WTC11 (cell line): Measurements from ENCODE around the gene DGKA. TPM values are rescaled to one million over a fixed set of nuclear protein-coding genes. Genes with fewer than 3 reads are reported as not detected.

Source experiments
- ATAC-seq: fragments of 200-7000 bp; cut with Tn5 transposase; 2 replicates; pipeline ENCODE4 v1.10.0; 2021; ENCODE audit warnings: mild to moderate bottlenecking, moderate library complexity
- CTCF ChIA-PET: fragments of 300-600 bp; sonication (Branson Sonifier 250); formaldehyde crosslinking; loops from one replicate; lab custom pipeline; 2021; ENCODE audit warnings: antibody characterized with exemption; lab: Charles Lee
- POLR2A ChIA-PET: fragments of 350-600 bp; sonication (Branson Sonifier 250); formaldehyde crosslinking; loops from one replicate; lab custom pipeline; 2021; ENCODE audit warnings: antibody characterized with exemption; lab: Charles Lee
- DNase-seq: peaks from one replicate; pipeline ENCODE4 v3.0.0; 2021; ENCODE audit warnings: low spot score
- H3K27ac Mint-ChIP-seq: 2 replicates; pipeline ENCODE4 v1.8.0; 2021; ENCODE audit warnings: mixed read lengths
- H3K27me3 Mint-ChIP-seq: 2 replicates; pipeline ENCODE4 v1.8.0; 2021; ENCODE audit warnings: low read depth, mild to moderate bottlenecking, moderate library complexity, mixed read lengths
- H3K36me3 Mint-ChIP-seq: 2 replicates; pipeline ENCODE4 v1.8.0; 2021; ENCODE audit warnings: mixed read lengths
- H3K4me1 Mint-ChIP-seq: 2 replicates; pipeline ENCODE4 v1.8.0; 2022; ENCODE audit warnings: mixed read lengths
- H3K4me3 Mint-ChIP-seq: 2 replicates; pipeline ENCODE4 v1.8.0; 2021; ENCODE audit warnings: mild to moderate bottlenecking, moderate library complexity, mixed read lengths
- H3K9me3 Mint-ChIP-seq: 2 replicates; pipeline ENCODE4 v1.8.0; 2021; ENCODE audit warnings: mixed read lengths
- FOXP1 ChIP-seq: sonication (generic); formaldehyde crosslinking; IDR thresholded peaks from 2 replicates; pipeline ENCODE4 v1.8.0; 2022; ENCODE audit warnings: missing genetic modification reagents, mild to moderate bottlenecking, moderate library complexity, borderline replicate concordance
- MXD4 ChIP-seq: fragments of 250-450 bp; sonication (Bioruptor Pico); IDR thresholded peaks from 2 replicates; pipeline ENCODE4 v1.8.0; 2021; ENCODE audit warnings: mild to moderate bottlenecking, moderate library complexity, borderline replicate concordance
- NFYB ChIP-seq: sonication (generic); formaldehyde crosslinking; conservative IDR thresholded peaks from 2 replicates; pipeline ENCODE4 v1.8.0; 2022; ENCODE audit warnings: low read depth, missing genetic modification reagents
- NR2C2 ChIP-seq: sonication (generic); formaldehyde crosslinking; IDR thresholded peaks from 2 replicates; pipeline ENCODE4 v1.8.0; 2022; ENCODE audit warnings: mild to moderate bottlenecking, missing genetic modification reagents
- RELA ChIP-seq: sonication (generic); formaldehyde crosslinking; IDR thresholded peaks from 2 replicates; pipeline ENCODE4 v1.8.1; 2022; ENCODE audit warnings: missing genetic modification reagents, mild to moderate bottlenecking, borderline replicate concordance
- SMAD3 ChIP-seq: sonication (generic); formaldehyde crosslinking; IDR thresholded peaks from 2 replicates; pipeline ENCODE4 v1.8.0; 2022; ENCODE audit warnings: missing genetic modification reagents, mild to moderate bottlenecking, borderline replicate concordance
- SOX15 ChIP-seq: fragments of 250-450 bp; sonication (Bioruptor Pico); IDR thresholded peaks from 2 replicates; pipeline ENCODE4 v1.9.0; 2021; ENCODE audit warnings: mild to moderate bottlenecking
- SP1 ChIP-seq: sonication (generic); formaldehyde crosslinking; conservative IDR thresholded peaks from 2 replicates; pipeline ENCODE4 v1.8.1; 2022; ENCODE audit warnings: missing genetic modification reagents
- ZNF219 ChIP-seq: sonication (generic); formaldehyde crosslinking; IDR thresholded peaks from 2 replicates; pipeline ENCODE4 v1.8.0; 2023; ENCODE audit warnings: missing genetic modification reagents, mild to moderate bottlenecking, borderline replicate concordance
- total RNA-seq: library from RNA; stranded (reverse); gene quantifications from 3 replicates; pipeline ENCODE4 v1.2.3, GENCODE V29; 2021
- TF ChIP-seq, protein P1 (sequence below): sonication (generic); formaldehyde crosslinking; IDR thresholded peaks from 2 replicates; pipeline ENCODE4 v1.8.1; 2023; ENCODE audit warnings: mild to moderate bottlenecking, moderate library complexity, missing genetic modification reagents
- TF ChIP-seq, protein P2 (sequence below): sonication (generic); formaldehyde crosslinking; IDR thresholded peaks from 2 replicates; pipeline ENCODE4 v1.8.0; 2022; ENCODE audit warnings: mild to moderate bottlenecking, missing genetic modification reagents
- TF ChIP-seq, protein P3 (sequence below): sonication (generic); formaldehyde crosslinking; IDR thresholded peaks from 2 replicates; pipeline ENCODE4 v1.8.0; 2022; ENCODE audit warnings: missing genetic modification reagents
- TF ChIP-seq, protein P4 (sequence below): sonication (generic); formaldehyde crosslinking; conservative IDR thresholded peaks from 2 replicates; pipeline ENCODE4 v1.8.1; 2022; ENCODE audit warnings: mild to moderate bottlenecking, missing genetic modification reagents
- TF ChIP-seq, protein P5 (sequence below): fragments of 200-600 bp; IDR thresholded peaks from 2 replicates; pipeline ENCODE4 v1.8.0; 2022; ENCODE audit warnings: antibody characterized with exemption
- TF ChIP-seq, protein P6 (sequence below): sonication (generic); formaldehyde crosslinking; IDR thresholded peaks from 2 replicates; pipeline ENCODE4 v1.8.1; 2022; ENCODE audit warnings: mild to moderate bottlenecking, moderate library complexity, missing genetic modification reagents
- TF ChIP-seq, protein P7 (sequence below): fragments of 250-450 bp; sonication (Bioruptor Pico); IDR thresholded peaks from 2 replicates; pipeline ENCODE4 v1.9.0; 2021; ENCODE audit warnings: mild to moderate bottlenecking
- TF ChIP-seq, protein P8 (sequence below): sonication (generic); formaldehyde crosslinking; IDR thresholded peaks from 2 replicates; pipeline ENCODE4 v1.8.0; 2023; ENCODE audit warnings: mild to moderate bottlenecking, missing genetic modification reagents
- TF ChIP-seq, protein P9 (sequence below): fragments of 250-450 bp; sonication (Bioruptor Pico); IDR thresholded peaks from 2 replicates; pipeline ENCODE4 v1.9.0; 2021; ENCODE audit warnings: moderate library complexity, mild to moderate bottlenecking, inconsistent platforms, borderline replicate concordance

The DGKA gene
- total RNA-seq, 1 experiment from 2014 or later = 25.5 TPM

DNA sequence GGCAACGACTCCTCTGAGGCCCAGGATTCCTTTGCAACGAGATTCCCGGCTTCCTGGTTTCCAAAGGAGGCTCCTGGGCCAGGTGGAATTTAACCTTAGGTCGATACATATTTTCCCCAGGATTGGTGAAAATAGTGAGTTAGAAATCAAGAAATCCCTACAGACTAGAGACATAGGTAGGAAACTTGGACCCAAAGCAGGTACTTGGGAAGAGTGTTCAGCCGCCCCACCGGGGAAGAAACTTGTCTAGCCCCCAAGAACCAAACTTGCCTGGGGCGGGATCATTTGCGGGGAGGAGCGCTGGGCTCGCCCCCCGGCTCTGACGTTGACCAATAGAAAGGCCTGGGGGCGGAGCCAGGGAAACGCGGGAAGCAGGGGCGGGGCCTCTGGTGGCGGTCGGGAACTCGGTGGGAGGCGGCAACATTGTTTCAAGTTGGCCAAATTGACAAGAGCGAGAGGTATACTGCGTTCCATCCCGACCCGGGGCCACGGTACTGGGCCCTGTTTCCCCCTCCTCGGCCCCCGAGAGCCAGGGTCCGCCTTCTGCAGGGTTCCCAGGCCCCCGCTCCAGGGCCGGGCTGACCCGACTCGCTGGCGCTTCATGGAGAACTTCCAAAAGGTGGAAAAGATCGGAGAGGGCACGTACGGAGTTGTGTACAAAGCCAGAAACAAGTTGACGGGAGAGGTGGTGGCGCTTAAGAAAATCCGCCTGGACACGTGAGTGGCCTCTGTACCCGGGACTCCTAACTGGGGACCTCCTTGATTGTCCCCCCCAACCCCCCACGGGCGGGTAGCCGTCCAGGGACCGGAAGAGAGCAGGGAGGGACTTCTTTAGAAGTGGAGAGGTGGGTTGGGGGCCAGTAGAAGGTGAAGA, 35.7 kb downstream of the DGKA start, which contains the start of gene CDK2:
Gene CDK2, plus strand, starts transcription at position 423 of the 874 bp plus-strand sequence. Its CDS starts 179 bp downstream, at position 602.
- H3K36me3 Mint-ChIP-seq = peaks cover 15% of the 10 kb centered on the region
- no peaks in the 10 kb centered on the region for H3K27me3 Mint-ChIP-seq
- peaks cover 26% of the 10 kb centered on the region for H3K4me1 Mint-ChIP-seq
- TF ChIP-seq, protein P1, sequence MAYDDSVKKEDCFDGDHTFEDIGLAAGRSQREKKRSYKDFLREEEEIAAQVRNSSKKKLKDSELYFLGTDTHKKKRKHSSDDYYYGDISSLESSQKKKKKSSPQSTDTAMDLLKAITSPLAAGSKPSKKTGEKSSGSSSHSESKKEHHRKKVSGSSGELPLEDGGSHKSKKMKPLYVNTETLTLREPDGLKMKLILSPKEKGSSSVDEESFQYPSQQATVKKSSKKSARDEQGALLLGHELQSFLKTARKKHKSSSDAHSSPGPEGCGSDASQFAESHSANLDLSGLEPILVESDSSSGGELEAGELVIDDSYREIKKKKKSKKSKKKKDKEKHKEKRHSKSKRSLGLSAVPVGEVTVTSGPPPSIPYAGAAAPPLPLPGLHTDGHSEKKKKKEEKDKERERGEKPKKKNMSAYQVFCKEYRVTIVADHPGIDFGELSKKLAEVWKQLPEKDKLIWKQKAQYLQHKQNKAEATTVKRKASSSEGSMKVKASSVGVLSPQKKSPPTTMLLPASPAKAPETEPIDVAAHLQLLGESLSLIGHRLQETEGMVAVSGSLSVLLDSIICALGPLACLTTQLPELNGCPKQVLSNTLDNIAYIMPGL (CRISPR knock-in tag) = no peak
- TF ChIP-seq NR2C2 (CRISPR knock-in tag) (no peak), RELA (CRISPR knock-in tag) (no peak), MXD4 (no peak), ZNF219 (no peak), SP1 (CRISPR knock-in tag) (peak; percentile 84), SOX15 (CRISPR knock-in tag) (no peak), FOXP1 (CRISPR knock-in tag) (no peak), NFYB (CRISPR knock-in tag) (peak; percentile 74), SMAD3 (CRISPR knock-in tag) (no peak)
- TF ChIP-seq, protein P2, sequence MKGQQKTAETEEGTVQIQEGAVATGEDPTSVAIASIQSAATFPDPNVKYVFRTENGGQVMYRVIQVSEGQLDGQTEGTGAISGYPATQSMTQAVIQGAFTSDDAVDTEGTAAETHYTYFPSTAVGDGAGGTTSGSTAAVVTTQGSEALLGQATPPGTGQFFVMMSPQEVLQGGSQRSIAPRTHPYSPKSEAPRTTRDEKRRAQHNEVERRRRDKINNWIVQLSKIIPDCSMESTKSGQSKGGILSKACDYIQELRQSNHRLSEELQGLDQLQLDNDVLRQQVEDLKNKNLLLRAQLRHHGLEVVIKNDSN (CRISPR knock-in tag) = no peak
- TF ChIP-seq, protein P3, sequence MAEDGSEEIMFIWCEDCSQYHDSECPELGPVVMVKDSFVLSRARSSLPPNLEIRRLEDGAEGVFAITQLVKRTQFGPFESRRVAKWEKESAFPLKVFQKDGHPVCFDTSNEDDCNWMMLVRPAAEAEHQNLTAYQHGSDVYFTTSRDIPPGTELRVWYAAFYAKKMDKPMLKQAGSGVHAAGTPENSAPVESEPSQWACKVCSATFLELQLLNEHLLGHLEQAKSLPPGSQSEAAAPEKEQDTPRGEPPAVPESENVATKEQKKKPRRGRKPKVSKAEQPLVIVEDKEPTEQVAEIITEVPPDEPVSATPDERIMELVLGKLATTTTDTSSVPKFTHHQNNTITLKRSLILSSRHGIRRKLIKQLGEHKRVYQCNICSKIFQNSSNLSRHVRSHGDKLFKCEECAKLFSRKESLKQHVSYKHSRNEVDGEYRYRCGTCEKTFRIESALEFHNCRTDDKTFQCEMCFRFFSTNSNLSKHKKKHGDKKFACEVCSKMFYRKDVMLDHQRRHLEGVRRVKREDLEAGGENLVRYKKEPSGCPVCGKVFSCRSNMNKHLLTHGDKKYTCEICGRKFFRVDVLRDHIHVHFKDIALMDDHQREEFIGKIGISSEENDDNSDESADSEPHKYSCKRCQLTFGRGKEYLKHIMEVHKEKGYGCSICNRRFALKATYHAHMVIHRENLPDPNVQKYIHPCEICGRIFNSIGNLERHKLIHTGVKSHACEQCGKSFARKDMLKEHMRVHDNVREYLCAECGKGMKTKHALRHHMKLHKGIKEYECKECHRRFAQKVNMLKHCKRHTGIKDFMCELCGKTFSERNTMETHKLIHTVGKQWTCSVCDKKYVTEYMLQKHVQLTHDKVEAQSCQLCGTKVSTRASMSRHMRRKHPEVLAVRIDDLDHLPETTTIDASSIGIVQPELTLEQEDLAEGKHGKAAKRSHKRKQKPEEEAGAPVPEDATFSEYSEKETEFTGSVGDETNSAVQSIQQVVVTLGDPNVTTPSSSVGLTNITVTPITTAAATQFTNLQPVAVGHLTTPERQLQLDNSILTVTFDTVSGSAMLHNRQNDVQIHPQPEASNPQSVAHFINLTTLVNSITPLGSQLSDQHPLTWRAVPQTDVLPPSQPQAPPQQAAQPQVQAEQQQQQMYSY (CRISPR knock-in tag) = peak; percentile 51; the same call in 1 of the 2 replicates
- TF ChIP-seq, protein P4, sequence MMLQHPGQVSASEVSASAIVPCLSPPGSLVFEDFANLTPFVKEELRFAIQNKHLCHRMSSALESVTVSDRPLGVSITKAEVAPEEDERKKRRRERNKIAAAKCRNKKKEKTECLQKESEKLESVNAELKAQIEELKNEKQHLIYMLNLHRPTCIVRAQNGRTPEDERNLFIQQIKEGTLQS (CRISPR knock-in tag) = no peak
- TF ChIP-seq, protein P5, sequence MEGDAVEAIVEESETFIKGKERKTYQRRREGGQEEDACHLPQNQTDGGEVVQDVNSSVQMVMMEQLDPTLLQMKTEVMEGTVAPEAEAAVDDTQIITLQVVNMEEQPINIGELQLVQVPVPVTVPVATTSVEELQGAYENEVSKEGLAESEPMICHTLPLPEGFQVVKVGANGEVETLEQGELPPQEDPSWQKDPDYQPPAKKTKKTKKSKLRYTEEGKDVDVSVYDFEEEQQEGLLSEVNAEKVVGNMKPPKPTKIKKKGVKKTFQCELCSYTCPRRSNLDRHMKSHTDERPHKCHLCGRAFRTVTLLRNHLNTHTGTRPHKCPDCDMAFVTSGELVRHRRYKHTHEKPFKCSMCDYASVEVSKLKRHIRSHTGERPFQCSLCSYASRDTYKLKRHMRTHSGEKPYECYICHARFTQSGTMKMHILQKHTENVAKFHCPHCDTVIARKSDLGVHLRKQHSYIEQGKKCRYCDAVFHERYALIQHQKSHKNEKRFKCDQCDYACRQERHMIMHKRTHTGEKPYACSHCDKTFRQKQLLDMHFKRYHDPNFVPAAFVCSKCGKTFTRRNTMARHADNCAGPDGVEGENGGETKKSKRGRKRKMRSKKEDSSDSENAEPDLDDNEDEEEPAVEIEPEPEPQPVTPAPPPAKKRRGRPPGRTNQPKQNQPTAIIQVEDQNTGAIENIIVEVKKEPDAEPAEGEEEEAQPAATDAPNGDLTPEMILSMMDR = no peak
- TF ChIP-seq, protein P6, sequence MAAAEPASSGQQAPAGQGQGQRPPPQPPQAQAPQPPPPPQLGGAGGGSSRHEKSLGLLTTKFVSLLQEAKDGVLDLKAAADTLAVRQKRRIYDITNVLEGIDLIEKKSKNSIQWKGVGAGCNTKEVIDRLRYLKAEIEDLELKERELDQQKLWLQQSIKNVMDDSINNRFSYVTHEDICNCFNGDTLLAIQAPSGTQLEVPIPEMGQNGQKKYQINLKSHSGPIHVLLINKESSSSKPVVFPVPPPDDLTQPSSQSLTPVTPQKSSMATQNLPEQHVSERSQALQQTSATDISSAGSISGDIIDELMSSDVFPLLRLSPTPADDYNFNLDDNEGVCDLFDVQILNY (CRISPR knock-in tag) = peak; percentile 44; the same call in 1 of the 2 replicates
- TF ChIP-seq, protein P7, sequence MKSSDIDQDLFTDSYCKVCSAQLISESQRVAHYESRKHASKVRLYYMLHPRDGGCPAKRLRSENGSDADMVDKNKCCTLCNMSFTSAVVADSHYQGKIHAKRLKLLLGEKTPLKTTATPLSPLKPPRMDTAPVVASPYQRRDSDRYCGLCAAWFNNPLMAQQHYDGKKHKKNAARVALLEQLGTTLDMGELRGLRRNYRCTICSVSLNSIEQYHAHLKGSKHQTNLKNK = no peak
- TF ChIP-seq, protein P8, sequence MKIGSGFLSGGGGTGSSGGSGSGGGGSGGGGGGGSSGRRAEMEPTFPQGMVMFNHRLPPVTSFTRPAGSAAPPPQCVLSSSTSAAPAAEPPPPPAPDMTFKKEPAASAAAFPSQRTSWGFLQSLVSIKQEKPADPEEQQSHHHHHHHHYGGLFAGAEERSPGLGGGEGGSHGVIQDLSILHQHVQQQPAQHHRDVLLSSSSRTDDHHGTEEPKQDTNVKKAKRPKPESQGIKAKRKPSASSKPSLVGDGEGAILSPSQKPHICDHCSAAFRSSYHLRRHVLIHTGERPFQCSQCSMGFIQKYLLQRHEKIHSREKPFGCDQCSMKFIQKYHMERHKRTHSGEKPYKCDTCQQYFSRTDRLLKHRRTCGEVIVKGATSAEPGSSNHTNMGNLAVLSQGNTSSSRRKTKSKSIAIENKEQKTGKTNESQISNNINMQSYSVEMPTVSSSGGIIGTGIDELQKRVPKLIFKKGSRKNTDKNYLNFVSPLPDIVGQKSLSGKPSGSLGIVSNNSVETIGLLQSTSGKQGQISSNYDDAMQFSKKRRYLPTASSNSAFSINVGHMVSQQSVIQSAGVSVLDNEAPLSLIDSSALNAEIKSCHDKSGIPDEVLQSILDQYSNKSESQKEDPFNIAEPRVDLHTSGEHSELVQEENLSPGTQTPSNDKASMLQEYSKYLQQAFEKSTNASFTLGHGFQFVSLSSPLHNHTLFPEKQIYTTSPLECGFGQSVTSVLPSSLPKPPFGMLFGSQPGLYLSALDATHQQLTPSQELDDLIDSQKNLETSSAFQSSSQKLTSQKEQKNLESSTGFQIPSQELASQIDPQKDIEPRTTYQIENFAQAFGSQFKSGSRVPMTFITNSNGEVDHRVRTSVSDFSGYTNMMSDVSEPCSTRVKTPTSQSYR (CRISPR knock-in tag) = no peak
- TF ChIP-seq, protein P9, sequence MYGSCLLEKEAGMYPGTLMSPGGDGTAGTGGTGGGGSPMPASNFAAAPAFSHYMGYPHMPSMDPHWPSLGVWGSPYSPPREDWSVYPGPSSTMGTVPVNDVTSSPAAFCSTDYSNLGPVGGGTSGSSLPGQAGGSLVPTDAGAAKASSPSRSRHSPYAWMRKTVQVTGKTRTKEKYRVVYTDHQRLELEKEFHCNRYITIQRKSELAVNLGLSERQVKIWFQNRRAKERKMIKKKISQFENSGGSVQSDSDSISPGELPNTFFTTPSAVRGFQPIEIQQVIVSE = no peak
- H3K4me3 Mint-ChIP-seq = peak within 1 kb of the TSS; percentile 99
- no peaks in the 10 kb centered on the region for H3K9me3 Mint-ChIP-seq
- peak within 1 kb of the TSS; percentile 99 for H3K27ac Mint-ChIP-seq
- ChIA-PET CTCF (interaction anchor here (0.6 to 1.2 kb wide), 2 partner anchors 27 to 71 kb away, joined by 3 to 4 read pairs; no protein-coding TSS in a partner anchor), POLR2A (no interaction called here)
- peak; percentile 89 for ATAC-seq
- DNase-seq = peak; percentile 97
